ENCODE measurements around the gene ERCC1.
"Not testable (repeated sequence)": the region's sequence is repeated elsewhere in the genome, so short reads cannot be mapped to it uniquely, and the experiment has no call there.

Gene ERCC1

DNA sequence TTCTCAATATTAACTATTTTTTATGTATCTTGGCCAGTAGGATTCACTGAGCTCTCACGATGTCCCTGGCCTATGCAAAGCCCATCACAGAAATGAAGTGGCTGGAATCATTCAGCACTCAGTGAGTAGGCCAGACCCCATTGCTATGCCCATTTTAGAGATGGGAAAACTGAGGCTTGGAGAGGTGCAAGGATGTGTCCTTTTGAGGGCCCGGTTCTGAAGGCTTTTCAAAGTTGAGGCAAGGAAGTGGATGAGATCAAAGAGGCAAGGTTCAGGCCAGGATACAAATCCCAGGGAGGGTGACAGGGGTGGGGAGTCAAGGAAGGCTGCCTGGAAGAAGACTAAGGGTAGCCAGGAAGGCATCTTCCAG, 18.7 kb upstream of the ERCC1 start:
- H3K4me3 ChIP-seq (ENCODE audit: low read depth, low read length) = no peak overlapping the region

DNA sequence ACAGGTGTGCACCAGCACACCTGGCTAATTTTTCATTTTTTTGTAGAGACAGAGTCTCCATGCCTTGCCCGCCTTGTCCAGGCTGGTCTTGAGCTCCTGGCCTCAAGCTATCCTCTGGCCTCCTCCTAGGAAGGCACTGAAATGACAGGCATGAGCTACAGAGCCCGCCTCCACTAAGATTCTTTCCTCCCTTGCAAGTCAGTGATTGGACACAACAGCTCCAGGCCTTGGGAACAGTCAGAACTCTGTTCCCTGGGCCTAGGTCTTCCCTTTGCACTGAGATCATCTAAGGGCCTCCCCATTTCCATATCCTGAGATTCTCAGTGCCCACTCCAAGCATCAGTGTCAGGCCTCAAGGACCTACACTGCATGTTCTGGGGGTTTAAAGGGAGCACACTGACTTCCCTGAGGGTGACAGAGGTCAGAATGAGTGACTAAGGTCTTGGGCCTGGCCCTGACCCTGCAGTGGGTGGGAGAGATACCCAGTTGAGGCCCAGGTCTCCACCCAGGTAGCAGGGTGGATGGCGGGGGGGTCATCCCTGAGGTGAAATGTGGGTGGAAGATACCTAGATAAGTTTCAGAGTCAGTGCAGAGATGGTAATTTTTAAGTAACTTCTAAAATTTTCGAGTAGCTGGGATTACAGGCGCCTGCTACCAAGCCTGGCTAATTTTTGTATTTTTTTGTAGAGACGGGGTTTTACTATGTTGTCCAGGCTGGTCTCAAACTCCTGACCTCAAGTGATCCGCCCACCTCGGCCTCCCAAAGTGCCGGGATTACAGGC, 17.3 kb upstream of the ERCC1 start:
- TF ChIP-seq, protein P1, sequence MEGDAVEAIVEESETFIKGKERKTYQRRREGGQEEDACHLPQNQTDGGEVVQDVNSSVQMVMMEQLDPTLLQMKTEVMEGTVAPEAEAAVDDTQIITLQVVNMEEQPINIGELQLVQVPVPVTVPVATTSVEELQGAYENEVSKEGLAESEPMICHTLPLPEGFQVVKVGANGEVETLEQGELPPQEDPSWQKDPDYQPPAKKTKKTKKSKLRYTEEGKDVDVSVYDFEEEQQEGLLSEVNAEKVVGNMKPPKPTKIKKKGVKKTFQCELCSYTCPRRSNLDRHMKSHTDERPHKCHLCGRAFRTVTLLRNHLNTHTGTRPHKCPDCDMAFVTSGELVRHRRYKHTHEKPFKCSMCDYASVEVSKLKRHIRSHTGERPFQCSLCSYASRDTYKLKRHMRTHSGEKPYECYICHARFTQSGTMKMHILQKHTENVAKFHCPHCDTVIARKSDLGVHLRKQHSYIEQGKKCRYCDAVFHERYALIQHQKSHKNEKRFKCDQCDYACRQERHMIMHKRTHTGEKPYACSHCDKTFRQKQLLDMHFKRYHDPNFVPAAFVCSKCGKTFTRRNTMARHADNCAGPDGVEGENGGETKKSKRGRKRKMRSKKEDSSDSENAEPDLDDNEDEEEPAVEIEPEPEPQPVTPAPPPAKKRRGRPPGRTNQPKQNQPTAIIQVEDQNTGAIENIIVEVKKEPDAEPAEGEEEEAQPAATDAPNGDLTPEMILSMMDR (conservative IDR thresholded peaks at IDR 0.05; ENCODE audit: low read depth, low read length) = no peak
- H3K4me3 ChIP-seq (ENCODE audit: low read depth, low read length) = no peak overlapping the region
- peak; percentile 73 for DNase-seq (ENCODE audit: low read depth)

More for the DNA sequence above, 18.7 kb upstream of the ERCC1 start:
- no peak for DNase-seq (ENCODE audit: low read depth)
- TF ChIP-seq, protein P1 (conservative IDR thresholded peaks at IDR 0.05; ENCODE audit: low read depth, low read length) = no peak

DNA sequence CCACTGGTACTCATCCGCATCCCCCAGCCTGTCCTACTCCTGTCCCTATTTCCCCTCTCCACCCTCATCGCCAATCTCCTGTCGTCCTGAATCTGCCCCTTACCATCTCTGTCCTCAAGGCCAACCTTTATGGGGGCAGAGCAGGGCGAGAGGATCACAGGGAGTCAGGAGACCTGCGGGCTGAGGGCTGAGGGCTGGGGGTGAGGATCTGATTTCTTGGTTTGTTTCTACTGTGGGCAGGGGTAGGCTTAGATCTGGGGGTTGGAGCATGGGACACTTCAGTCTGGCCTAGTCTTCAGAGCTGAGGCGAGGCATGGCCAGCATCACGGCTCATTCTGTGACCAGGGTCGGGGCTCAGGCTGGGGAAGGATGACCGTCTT, 16.5 kb upstream of the ERCC1 start:
- no peak for DNase-seq (ENCODE audit: low read depth)
- TF ChIP-seq, protein P1 (conservative IDR thresholded peaks at IDR 0.05; ENCODE audit: low read depth, low read length) = no peak

DNA sequence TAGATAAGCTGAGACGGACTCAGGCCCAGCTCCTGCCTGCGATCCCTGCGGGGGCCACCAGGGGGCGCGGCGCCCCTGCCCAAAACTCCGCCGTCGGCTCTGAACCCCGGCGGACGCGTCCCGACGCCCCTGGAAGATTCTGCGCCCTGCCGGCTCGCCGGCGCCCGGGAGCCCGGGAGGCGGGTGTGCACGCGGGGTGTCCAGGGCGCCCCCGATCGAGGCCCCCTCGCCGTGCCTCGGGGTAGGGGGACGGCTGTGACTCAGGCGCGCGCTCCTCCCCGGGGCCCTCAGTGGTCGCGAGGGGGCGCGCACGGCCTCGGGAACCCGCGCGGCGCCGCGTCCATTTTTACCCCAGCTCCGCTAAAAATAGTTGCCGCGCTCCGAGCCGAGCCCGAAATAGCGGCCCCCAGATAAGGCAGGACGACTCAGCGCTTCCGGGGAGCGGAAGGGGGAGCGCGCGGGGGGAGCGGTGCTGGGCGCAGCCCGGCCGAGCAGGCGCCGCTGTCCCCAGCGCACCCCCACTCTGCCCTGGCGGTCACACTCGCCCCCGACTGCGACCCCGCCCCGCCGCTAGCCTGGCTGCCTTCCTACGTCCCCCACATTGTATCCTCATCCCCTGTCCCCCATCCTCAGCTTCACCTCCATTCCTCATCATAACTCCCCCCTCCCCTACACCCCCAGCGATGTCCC, 16.0 kb upstream of the ERCC1 start:
- H3K4me3 ChIP-seq (ENCODE audit: low read depth, low read length) = peak overlapping the region; percentile 62
- TF ChIP-seq, protein P1 (conservative IDR thresholded peaks at IDR 0.05; ENCODE audit: low read depth, low read length) = peak; percentile 84
- DNase-seq (ENCODE audit: low read depth) = peak; percentile 82

More for the DNA sequence above, 16.5 kb upstream of the ERCC1 start:
- peak overlapping the region; percentile 62 for H3K4me3 ChIP-seq (ENCODE audit: low read depth, low read length)

DNA sequence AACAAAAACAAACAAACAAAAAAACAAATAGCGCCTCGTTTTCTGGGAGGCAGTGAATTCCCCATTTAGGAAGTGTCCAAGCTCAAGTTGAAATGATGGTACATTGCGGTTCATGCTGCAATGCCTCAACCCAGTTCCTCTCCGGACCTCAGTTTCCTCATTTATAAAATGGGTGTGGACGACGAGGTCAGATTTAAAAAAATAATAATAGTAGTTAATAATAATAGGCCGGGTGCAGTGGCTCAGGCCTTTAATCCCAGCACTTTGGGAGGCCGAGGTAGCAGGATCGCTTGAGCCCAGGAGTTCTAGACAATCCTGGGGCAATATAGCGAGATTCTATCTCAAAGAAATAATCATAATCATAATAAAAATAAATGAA, 15.5 kb upstream of the ERCC1 start:
- H3K4me3 ChIP-seq (ENCODE audit: low read depth, low read length) = peak overlapping the region; percentile 62
- TF ChIP-seq, protein P1 (conservative IDR thresholded peaks at IDR 0.05; ENCODE audit: low read depth, low read length) = no peak
- DNase-seq (ENCODE audit: low read depth) = no peak

DNA sequence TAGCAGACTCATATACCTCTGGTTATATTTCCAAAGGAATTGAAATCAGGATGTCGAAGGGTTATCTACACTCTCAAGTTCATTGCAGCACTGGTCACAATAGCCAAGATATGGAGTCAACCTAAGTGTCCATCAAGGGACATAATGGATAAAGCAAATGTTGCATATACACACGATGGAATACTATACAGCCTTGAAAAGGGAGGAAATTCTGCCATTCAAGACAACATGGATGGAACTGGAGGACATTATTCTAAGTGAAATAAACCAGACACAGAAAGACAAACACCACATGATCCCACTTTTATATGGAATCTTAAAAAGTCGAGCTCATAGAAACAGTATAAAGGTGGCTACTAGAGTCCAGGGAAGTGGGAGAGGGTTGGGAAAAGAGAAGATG, 13.6 kb upstream of the ERCC1 start:
- no peak for DNase-seq (ENCODE audit: low read depth)
- TF ChIP-seq, protein P1 (conservative IDR thresholded peaks at IDR 0.05; ENCODE audit: low read depth, low read length) = no peak

DNA sequence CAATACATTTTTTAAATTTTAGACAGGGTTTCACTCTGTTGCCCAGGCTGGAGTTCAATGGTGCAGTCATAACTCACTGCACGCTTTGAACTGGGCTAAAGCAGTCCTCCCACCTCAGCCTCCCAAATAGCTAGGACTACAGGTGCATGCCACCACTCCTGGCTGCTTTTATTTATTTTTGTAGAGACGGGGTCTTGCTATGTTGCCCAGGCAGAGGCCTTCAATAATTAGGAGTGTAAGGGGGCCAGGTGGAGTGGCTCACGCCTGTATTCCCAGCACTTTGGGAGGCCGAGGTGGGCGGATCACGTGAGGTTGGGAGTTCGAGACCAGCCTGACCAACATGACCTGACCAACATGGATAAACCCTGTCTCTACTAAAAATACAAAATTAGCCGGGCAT, 8.8 kb upstream of the ERCC1 start:
- H3K4me3 ChIP-seq (ENCODE audit: low read depth, low read length); DNase-seq (ENCODE audit: low read depth): not testable (repeated sequence)

More for the DNA sequence above, 13.6 kb upstream of the ERCC1 start:
- no peak overlapping the region for H3K4me3 ChIP-seq (ENCODE audit: low read depth, low read length)

DNA sequence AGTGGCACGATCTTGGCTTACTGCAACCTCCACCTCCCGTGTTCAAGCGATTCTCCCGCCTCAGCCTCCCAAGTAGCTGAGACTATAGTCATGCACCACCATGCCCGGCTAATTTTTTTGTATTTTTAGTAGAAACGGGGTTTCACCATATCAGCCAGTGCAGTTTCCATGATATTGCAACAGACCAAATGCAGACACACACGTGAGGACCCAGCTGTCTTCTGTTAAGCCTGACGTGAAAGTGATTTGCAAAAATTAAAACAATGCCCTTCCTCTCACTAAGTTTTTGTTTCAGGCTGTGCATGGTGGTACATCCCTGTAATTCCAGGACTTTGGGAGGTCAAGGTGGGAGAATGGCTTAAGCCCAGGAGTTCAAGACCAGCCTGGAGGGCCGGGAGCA, 7.3 kb upstream of the ERCC1 start:
- H3K4me3 ChIP-seq (ENCODE audit: low read depth, low read length) = not testable (repeated sequence)
- DNase-seq (ENCODE audit: low read depth) = peak; percentile 78

DNA sequence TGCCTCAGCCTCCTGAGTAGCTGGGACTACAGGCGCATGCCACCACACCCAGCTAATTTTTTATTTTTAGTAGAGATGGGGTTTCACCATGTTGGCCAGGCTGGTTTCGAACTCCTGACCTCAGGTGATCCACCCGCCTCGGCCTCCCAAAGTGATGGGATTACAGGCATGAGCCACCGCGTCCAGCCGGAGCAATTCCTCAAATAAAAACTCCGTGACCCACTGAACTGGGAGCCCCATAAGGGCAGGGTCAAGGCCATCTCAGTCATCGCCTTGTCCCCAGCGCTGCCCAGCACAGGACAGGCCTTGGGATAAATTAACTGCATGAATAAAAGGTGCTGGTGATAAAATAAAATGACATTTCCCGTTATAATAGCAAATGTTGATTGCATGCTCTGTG, 6.2 kb upstream of the ERCC1 start:
- H3K4me3 ChIP-seq (ENCODE audit: low read depth, low read length); DNase-seq (ENCODE audit: low read depth): not testable (repeated sequence)

Measured in choroid plexus epithelial cell (primary cell).